ENCODE data around the gene FBXL16.

- TF ChIP-seq CTCF (IDR thresholded peaks at IDR 0.05; ENCODE audit: low read length) (no peak), EZH2 (optimal IDR thresholded peaks at IDR 0.05; ENCODE audit: low read depth, low read length) (no peak)
These were observed 22.1 kb downstream of the FBXL16 start for GRCh38 chr16:683396-684070.
